Common myeloid progenitor, CD34-positive (primary cell): ENCODE results near the gene METTL16.

Experiments used
- CTCF ChIA-PET: fragments of 350-600 bp; sonication (Branson Sonifier 250); formaldehyde crosslinking; loops from one replicate; lab custom pipeline; 2021; ENCODE audit warnings: antibody characterized with exemption; lab: Charles Lee
- POLR2A ChIA-PET: fragments of 350-600 bp; sonication (Branson Sonifier 250); formaldehyde crosslinking; loops from one replicate; lab custom pipeline; 2021; ENCODE audit warnings: antibody characterized with exemption; lab: Charles Lee
- DNase-seq, 3 donors: peaks; one replicate each; pipeline versions ENCODE4 v3.0.0 to v3.0.0-alpha.2; 2013
- H3K27ac ChIP-seq, 2 experiments: 1 replicate in 1 of 2; 2 replicates in 1 of 2; pipeline ENCODE4 v1.7.0; 2013; ENCODE audit warnings: inconsistent platforms in 2 of 2, low read length in 2 of 2, mild to moderate bottlenecking in 2 of 2, low read depth in 1 of 2, moderate library complexity in 1 of 2; ENCODE audit not compliant: severe bottlenecking in 2 of 2, insufficient read depth in 1 of 2, poor library complexity in 1 of 2
- H3K27me3 ChIP-seq, 5 experiments: replicated peaks in 2 of 5; 1 replicate in 3 of 5; 2 replicates in 2 of 5; pipeline versions ENCODE4 v1.6.1 to v1.7.0; 2013; ENCODE audit warnings: low read length in 4 of 5, mild to moderate bottlenecking in 2 of 5, moderate library complexity in 2 of 5, inconsistent platforms in 1 of 5; ENCODE audit not compliant: insufficient read depth in 5 of 5, control insufficient read depth in 4 of 5
- H3K36me3 ChIP-seq, 4 experiments: 1 replicate in 2 of 4; 2 replicates in 2 of 4; pipeline versions ENCODE4 v1.6.1 to v1.7.0; 2013; ENCODE audit warnings: low read length in 3 of 4, control low read depth in 1 of 4, mild to moderate bottlenecking in 1 of 4; ENCODE audit not compliant: control insufficient read depth in 4 of 4, insufficient read depth in 4 of 4
- H3K4me1 ChIP-seq, 4 experiments: 1 replicate in 3 of 4; 2 replicates in 1 of 4; pipeline versions ENCODE4 v1.6.1 to v1.7.1; 2013; ENCODE audit warnings: low read length in 3 of 4, mild to moderate bottlenecking in 3 of 4, control low read depth in 1 of 4, inconsistent platforms in 1 of 4, moderate library complexity in 1 of 4; ENCODE audit not compliant: control insufficient read depth in 4 of 4, insufficient read depth in 4 of 4; ENCODE audit errors: control extremely low read depth in 1 of 4
- H3K4me3 ChIP-seq, 7 experiments: 1 replicate in 4 of 7; 2 replicates in 3 of 7; pipeline versions ENCODE4 v1.5.1 to v1.7.0; 2013; ENCODE audit warnings: mild to moderate bottlenecking in 7 of 7, low read length in 6 of 7, moderate library complexity in 6 of 7, inconsistent platforms in 2 of 7, low read depth in 2 of 7, control low read depth in 1 of 7; ENCODE audit not compliant: insufficient read depth in 4 of 7, control insufficient read depth in 1 of 7; ENCODE audit errors: extremely low read depth in 1 of 7
- H3K9me3 ChIP-seq, 5 experiments: 1 replicate in 4 of 5; 2 replicates in 1 of 5; pipeline versions ENCODE4 v1.6.1 to v1.7.1; 2013; ENCODE audit warnings: low read length in 4 of 5, mild to moderate bottlenecking in 2 of 5, inconsistent platforms in 1 of 5, low read depth in 1 of 5, moderate library complexity in 1 of 5; ENCODE audit not compliant: control insufficient read depth in 4 of 5, insufficient read depth in 2 of 5; ENCODE audit errors: control extremely low read depth in 1 of 5
- WGBS: methylation state at CpG from one replicate; pipeline ENCODE4 v1.1.5; 2013; ENCODE audit not compliant: insufficient coverage; 5-methylcytosine and 5-hydroxymethylcytosine counted together

The METTL16 gene

GRCh38 chr17:2395258-2396181 is 116.2 kb downstream of the METTL16 start:
- H3K36me3 ChIP-seq, result peaks cover 0 to 4% (median 0%) of the 10 kb centered on the region in 4 experiments
- H3K27ac ChIP-seq, result no peak overlapping the region
- peak in 2 of 3 donors; percentile 37 to 45 for DNase-seq
- ChIA-PET POLR2A (interaction anchor here (0.5 kb wide), 1 partner anchor 261 kb away, joined by 4 read pairs; no protein-coding TSS in a partner anchor), CTCF (interaction anchor here (1.0 to 5.2 kb wide), 4 partner anchors 10 to 20 kb away, joined by 3 to 41 read pairs (median 4); no protein-coding TSS in a partner anchor)
- peak overlapping the region in 4 of 7 experiments; percentile 40 to 75 (median 58) for H3K4me3 ChIP-seq
- no peaks in the 10 kb centered on the region for H3K27me3 ChIP-seq
- H3K9me3 ChIP-seq, result no peaks in the 10 kb centered on the region
- peaks cover 21 to 80% (median 76%) of the 10 kb centered on the region in 4 experiments for H3K4me1 ChIP-seq
- WGBS, result 90% methylated on average over 14 of the region's 28 CpGs

- Histone ChIP-seq H3K9me3 (no peaks in the 10 kb centered on the region), H3K4me3 (peak overlapping the region in 2 of 7 experiments; percentile 13 to 46), H3K27ac (no peak overlapping the region), H3K27me3 (no peaks in the 10 kb centered on the region), H3K36me3 (peaks cover 0 to 11% (median 1%) of the 10 kb centered on the region in 4 experiments), H3K4me1 (peaks cover 21 to 80% (median 79%) of the 10 kb centered on the region in 4 experiments)
- WGBS, result 100% methylated on average over 6 of the region's 16 CpGs
- CTCF ChIA-PET, result interaction anchor here (1.4 to 5.2 kb wide), 2 partner anchors 12 to 21 kb away, joined by 5 to 41 read pairs; no protein-coding TSS in a partner anchor
- POLR2A ChIA-PET, result no interaction called here
- DNase-seq, result no peak
These were observed 116.9 kb downstream of the METTL16 start for GRCh38 chr17:2394775-2395201.

- Histone ChIP-seq H3K27me3 (no peaks in the 10 kb centered on the region), H3K9me3 (no peaks in the 10 kb centered on the region), H3K4me3 (peak overlapping the region in 5 of 7 experiments; percentile 13 to 86 (median 46)), H3K4me1 (peaks cover 21 to 78% (median 76%) of the 10 kb centered on the region in 4 experiments), H3K27ac (peak overlapping the region in 1 of 2 experiments; percentile 34), H3K36me3 (peaks cover 0 to 11% (median 1%) of the 10 kb centered on the region in 4 experiments)
- CTCF ChIA-PET, result interaction anchor here (1.4 to 18.5 kb wide), 3 partner anchors 12 to 26 kb away, joined by 5 to 311 read pairs (median 41); no protein-coding TSS in a partner anchor
- WGBS, result 37% methylated on average over 24 of the region's 53 CpGs
- DNase-seq, result no peak
- POLR2A ChIA-PET, result interaction anchor here (0.7 to 3.4 kb wide), 3 partner anchors 7 to 199 kb away, joined by 3 to 21 read pairs (median 5); partner anchors contain the start of genes MNT and PAFAH1B1
These were observed 117.5 kb downstream of the METTL16 start for GRCh38 chr17:2393954-2394749.

GRCh38 chr17:2393174-2393953 is 118.3 kb downstream of the METTL16 start:
- Histone ChIP-seq H3K36me3 (peaks cover 2 to 15% (median 4%) of the 10 kb centered on the region in 4 experiments), H3K4me3 (peak overlapping the region; percentile 59 to 86 (median 68)), H3K4me1 (peaks cover 20 to 74% (median 70%) of the 10 kb centered on the region in 4 experiments), H3K27me3 (no peaks in the 10 kb centered on the region), H3K9me3 (no peaks in the 10 kb centered on the region), H3K27ac (peak overlapping the region; percentile 79 to 91)
- peak; percentile 81 to 91 (median 88) for DNase-seq
- ChIA-PET CTCF (interaction anchor here (1.4 to 18.5 kb wide), 3 partner anchors 8 to 27 kb away, joined by 7 to 311 read pairs (median 41); no protein-coding TSS in a partner anchor), POLR2A (interaction anchor here (0.7 to 3.4 kb wide), 5 partner anchors 8 to 200 kb away, joined by 3 to 21 read pairs (median 5); partner anchors contain the start of genes MNT and PAFAH1B1)
- WGBS, result 0% methylated on average over 40 of the region's 99 CpGs

- no peaks in the 10 kb centered on the region for H3K27me3 ChIP-seq
- peak overlapping the region; percentile 59 to 86 (median 68) for H3K4me3 ChIP-seq
- peak overlapping the region; percentile 79 to 91 for H3K27ac ChIP-seq
- peak; percentile 93 to 97 (median 96) for DNase-seq
- POLR2A ChIA-PET, result interaction anchor here (0.6 to 3.4 kb wide), 7 partner anchors 9 to 1571 kb away, joined by 3 to 21 read pairs (median 5); partner anchors contain the start of genes MNT and PAFAH1B1
- peaks cover 2 to 23% (median 10%) of the 10 kb centered on the region in 4 experiments for H3K36me3 ChIP-seq
- peaks cover 13 to 65% (median 61%) of the 10 kb centered on the region in 4 experiments for H3K4me1 ChIP-seq
- CTCF ChIA-PET, result interaction anchor here (0.8 to 18.5 kb wide), 8 partner anchors 9 to 122 kb away, joined by 3 to 311 read pairs (median 7); no protein-coding TSS in a partner anchor
- 0% methylated on average over 56 of the region's 83 CpGs for WGBS
- H3K9me3 ChIP-seq, result no peaks in the 10 kb centered on the region
These were observed 119.2 kb downstream of the METTL16 start for GRCh38 chr17:2392252-2393173.
